Glomerular visceral epithelial cell (primary cell): ENCODE data around the gene CEP85L.

Experiments used
- DNase-seq: peaks from one replicate; pipeline ENCODE4 v3.0.0-alpha.2; 2016; ENCODE audit errors: extremely low spot score

Gene CEP85L

GRCh38 chr6:118419448-118420394 is 231.7 kb downstream of the CEP85L start:
- no peak for DNase-seq
